ENCODE data around the gene USP32.

GRCh38 chr17:60326702-60327101, 65.2 kb downstream of the USP32 start:
- TF ChIP-seq CTCF (IDR thresholded peaks at IDR 0.05) (no peak), POLR2A (IDR thresholded peaks at IDR 0.05) (no peak)

All from right lobe of liver (tissue), 4 donors.